T-helper 2 cell (primary cell): ENCODE results near the gene OR52E6.
A peak's percentile ranks its signal among the peaks of the same experiment; 100 is the strongest.

ENCODE experiments used
- DNase-seq, 5 experiments: peaks; one replicate each; pipeline versions ENCODE4 v3.0.0 to v3.0.0-alpha.2; 2012 to 2022
- total RNA-seq, 2 donors: gene quantifications; one replicate each; lab custom pipeline; 2026; lab: John Stamatoyannopoulos, UW

The OR52E6 gene
- total RNA-seq: 0 reads per million in 2 donors

DNA sequence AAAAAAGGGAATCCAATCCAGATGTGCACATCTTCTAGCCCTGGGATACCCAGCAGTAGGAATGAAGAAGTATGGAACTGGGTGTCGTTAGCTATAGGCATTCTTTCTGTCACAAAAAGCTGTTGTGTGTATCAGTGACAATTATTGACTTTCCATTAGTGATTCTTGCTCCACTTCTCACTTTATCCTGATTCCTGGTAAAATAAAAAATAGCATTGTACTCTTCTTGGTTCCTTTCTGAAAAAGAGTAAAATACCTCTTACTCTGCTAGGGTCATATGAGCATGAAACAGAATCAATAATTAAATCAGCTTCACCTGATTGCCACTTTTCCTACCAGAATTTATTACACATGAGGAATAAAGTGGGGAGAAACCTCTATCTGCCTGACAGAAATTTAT, at the start of gene OR52E6:
Gene OR52E6, minus strand, starts transcription at position 101 of the 400 bp plus-strand sequence. Its CDS starts 0 bp downstream, at position 101.
- DNase-seq: no peak

DNA sequence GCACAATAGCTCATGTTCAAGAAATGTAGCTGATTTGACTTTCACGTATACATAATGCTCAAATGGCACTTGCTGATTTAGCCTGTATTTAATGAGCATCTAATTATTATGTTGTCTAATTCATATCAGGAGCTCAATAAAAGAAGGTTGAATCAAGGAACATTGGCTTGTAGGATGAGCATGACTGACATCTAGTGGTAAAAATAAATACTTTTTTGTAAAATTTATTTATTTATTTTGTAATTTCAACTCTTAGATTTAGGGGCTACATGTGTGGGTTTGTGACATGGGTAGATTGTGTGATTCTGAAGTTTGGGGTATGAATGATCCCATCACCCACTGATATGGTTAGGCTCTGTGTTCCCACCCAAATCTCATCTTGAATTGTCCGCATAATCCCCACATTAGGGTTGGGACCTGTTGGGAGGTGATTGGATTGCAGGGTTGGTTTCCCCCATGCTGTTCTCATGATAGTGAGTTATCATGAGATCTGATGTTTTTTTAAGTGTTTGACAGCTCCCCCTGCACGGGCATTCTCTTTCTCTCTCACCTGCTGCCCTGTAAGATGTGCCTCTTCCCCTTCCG, 49.6 kb upstream of the OR52E6 start:
- peak in 1 of 5 experiments; percentile 3 for DNase-seq

DNA sequence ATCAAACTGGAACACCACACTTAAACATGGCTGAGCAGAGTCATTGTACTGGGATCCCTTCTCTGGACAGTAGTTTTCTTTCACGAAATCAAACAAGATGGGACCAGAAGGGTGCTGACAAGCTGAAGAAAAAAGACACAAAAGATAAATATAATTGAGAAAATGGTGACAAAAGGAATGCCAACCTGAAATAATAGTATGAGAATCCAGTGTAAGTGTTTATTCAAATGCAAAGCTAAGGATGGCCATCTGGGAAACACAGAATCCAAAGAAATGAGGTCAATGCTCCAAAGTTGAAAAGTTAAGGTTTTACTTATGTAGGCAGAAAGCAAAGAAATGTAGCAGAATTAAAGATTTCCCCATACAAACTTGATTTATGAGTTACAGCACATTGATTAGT, 46.0 kb upstream of the OR52E6 start:
- DNase-seq: no peak

DNA sequence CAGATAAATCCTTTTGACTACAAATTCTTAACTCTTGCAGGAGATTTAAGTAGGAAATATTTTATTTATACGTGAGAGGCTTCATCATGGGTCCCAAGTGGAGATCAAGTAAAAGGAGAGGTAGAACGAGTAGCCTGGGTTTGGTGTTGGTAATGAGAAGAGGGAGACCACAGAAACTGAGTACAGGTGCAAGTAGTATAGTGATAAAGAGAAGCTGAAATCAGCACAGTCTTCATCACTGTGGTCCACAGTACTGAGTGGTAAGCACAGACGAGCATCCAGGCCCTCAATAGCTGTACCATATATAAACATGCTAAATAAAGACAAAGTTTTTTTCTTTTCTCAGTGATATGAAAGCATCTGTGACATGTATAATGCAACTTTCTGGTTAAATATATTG, 45.5 kb upstream of the OR52E6 start:
- no peak for DNase-seq

DNA sequence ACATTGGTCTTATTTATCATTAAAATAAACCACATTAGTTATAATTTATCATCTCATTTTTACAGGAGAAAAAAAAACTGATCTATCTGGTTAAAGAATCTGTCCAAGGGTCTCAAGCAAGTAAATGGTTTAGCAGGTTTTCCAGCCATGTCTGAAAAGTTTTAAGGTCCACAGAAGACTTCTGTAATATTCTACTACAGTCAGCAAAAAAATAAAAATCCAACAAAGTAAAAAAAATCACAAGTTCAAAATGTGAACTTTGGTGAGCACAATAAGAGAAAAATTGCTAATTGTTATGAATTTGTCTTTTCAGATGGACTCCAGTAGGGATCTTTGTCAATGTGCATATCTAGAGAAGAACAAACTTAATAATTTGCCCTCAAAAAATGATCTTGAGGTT, 40.1 kb upstream of the OR52E6 start:
- no peak for DNase-seq

DNA sequence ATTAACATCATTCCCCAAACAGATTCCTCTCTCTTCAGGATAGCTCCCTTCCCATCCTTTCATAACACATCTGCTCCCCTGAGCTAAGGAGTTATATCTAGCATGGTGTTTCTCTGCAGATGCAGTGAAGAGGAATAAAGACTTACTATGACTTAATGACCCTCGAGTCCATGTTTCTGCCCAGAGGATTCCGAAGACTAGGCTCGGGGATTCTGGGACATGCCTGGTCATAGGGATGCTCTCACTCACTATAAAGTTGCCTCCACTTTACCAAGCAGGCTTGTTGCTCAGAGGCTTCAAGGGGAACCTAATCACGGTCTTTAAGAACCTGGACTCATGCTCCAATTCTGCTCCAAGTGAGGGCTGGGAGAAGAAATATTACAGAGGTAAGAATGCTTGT, 38.6 kb upstream of the OR52E6 start, which contains the start of gene OR52E4:
Gene OR52E4, plus strand, starts transcription at position 301 of the 400 bp plus-strand sequence. CDS start 3,664 bp downstream, outside the sequence.
- no peak for DNase-seq

DNA sequence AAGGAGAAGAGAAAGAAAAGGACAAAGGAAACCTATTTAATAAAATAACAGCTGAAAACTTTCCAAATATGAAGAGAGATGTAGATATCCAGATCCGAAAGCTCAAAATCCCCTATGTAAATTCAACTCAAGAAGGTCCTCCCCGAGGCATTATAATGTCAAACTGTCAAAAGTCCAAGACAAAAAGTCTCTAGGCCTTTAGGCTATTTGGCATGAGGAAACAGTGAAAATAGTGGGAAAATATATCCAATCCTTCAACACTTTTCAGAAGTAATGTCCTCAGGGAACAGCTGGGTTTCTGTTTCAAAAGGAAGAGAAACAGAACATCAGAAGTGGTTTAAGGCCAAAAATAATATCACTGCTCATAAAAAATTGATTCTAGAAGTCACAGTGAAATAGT, 36.9 kb upstream of the OR52E6 start:
- no peak for DNase-seq

DNA sequence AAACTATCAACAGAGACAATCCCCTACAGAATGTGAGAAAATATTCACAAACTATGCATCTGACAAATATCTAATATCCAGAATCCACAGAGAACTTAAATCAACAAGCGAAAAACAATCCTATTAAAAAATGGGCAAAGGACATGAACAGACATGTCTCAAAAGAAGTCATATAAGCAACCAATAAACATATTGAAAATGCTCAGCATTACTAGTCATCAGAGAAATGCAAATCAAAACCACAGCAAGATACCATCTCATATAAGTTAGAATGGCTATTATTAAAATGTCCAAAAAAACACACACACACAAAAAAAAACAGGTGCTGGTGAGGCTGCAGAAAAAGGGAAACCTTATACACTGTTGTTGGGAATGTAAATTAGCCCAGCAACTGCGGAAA, 24.1 kb upstream of the OR52E6 start:
- DNase-seq: no peak

DNA sequence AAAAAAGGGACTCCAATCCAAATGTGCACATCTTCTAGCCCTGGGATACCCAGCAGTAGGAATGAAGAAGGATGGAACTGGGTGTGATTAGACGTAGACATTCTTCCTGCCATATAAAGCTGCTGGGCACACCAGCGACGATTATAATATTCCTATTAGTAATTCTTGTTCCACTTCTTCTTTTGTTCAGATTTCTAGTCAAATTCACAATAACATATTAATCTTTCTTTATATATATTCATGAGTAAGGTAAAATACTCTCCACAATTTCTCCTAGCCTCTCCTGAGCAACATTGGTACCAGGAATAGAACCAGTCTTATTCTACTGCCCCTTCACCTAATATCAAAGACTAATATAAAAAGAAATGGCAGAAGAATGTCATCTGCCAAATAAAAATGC, 15.9 kb upstream of the OR52E6 start, which contains the start of gene OR52E8:
Gene OR52E8, minus strand, starts transcription at position 101 of the 400 bp plus-strand sequence. Its CDS starts 0 bp downstream, at position 101.
- DNase-seq: no peak

DNA sequence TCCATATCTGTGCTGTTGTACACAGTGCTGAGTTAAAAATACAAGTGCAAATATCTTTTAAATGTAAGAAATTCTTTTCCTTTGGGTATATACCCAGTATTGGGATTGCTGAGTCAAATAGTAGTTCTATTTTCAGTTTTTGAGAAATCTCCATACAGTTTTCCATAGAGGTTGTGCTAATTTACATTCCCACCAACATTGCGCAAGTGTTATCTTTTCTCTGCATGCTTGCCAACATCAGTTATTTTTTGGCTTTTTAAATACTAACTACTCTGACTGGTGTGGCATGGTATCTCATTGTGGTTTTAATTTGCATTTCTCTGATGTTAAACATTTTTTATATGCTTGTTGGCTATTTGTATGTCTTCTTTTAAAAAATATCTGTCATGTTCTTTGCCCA, 9.3 kb upstream of the OR52E6 start:
- DNase-seq: no peak

DNA sequence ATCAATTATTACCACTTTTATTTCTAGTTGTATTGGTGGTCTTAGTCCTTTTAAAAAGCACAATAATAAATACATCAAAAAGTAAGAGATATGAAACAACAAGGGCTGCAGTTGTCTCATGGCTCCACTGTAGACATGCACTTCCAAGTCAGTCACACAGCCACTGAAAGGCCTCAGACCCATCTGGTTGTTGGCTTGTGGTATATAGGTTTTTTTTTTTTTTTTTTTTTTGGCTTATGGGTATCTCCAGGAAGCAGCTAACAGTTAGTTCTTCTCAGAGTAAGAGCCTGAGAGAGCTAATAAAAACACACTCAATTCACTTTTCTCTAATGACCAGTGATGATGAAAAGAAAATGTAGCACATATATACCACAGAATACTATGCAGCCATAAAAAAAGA, 6.0 kb upstream of the OR52E6 start:
- DNase-seq: no peak

DNA sequence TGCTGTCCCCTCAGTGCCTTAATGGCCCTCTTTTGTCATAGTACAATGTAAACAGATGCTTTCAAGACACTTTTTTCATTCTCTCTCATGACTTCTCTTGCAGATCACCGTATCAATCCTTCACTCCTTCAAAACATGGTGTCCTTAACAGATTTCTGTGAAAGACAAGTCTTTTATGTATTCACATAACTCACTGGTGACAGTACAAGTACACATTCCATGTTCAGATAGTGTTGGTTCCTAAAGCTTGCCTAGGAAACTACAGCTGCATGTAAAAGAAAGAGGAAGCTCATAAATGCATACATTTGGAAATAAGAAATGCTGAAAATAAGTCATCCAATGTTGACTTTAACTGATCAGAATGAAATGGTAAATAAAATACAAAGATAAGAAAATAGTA, 5.0 kb upstream of the OR52E6 start:
- DNase-seq: no peak

DNA sequence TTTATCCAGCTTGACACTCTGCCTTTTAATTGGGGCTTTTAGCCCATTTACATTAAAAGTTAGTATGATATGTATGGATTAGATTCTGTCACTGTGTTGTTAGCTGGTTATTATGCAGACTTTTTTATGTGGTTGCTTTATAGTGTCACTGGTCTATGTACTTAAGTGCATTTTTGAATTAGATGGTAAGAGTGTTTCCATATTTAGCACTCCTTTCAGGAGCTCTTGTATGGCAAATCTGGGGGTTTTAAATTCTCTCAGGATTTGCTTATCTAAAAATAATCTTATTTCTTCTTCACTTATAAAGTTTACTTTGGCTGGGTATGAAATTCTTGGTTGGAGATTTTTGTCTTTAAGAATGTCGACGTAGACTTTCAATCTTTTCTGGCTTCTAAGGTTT, 4.0 kb downstream of the OR52E6 start:
- no peak for DNase-seq

DNA sequence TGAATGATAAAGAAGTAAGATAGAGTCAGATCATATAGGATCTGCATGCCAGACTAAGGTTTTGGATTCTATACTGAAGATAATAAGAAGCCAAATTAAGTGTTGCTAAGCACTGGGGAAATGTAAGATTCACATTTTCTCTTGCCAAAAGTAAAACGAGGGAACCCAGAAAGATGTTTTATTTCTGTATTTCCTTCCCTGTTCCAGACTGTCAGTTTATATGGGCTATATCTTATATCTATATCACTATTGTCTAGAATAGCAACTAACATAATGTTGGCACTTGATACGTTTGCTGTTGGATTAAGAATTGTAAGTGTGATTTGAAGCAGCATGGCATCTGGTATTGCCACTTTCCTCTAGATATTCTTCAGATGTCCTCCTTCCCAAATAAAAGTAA, 8.3 kb downstream of the OR52E6 start:
- no peak for DNase-seq

DNA sequence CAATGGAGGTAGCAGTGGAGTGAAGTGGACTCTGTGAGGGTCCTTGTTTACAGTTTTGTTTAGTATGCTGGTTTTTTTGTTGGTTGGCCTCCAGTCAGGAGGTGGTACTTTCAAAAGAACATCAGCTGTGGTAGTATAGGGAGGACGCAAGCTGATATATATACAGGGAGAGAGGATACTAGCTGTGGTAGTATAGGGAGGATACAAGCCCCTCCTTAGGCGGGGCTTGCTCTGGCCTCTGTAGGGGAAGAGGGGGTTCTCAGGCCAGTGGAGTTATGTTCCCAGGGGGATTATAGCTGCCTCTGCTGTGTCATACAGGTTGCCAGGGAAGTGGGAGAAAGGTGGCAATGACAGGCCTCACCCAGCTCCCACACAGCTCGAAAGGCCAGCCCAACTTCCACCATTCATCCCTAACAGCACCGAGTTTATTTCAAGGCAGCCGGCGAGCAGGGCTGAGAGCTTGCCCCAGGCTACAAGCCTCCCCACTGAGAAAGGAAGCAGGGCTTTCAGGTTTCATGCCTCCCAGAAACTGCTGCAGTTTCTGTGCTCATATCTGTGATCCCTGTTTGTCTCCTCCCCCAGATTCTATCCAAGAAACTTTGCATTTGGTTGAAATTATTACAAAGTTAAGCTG, 10.4 kb downstream of the OR52E6 start:
- DNase-seq: no peak

DNA sequence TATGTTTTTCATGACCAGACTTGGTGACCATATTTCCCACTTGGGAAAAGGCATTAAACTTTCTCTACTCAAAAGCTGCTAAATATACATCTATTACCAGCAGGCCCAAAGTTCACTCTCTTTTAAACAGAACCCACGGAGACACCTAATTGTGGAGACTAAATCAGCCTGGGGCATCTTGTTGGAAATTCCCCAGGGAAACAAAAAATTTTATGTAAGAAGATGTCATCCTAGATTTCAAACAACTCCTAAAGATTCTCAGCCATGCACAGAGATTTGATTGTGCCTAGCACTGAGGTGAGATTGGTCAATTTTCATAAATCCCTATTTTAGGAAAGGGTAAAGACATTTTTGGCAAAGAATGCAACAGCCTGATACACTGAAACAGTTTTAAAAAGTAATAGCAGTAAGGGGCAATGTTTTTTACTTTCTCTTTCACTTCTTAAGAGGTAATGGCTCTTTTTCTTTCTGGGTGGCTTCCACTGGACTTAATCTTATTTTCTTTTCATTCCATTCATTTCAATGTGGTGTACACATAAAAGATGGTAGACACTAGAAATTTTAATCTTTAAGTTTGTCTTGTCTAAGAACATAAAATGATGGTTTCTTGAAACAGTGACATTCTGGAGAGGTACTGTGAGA, 23.3 kb downstream of the OR52E6 start:
- DNase-seq: no peak

DNA sequence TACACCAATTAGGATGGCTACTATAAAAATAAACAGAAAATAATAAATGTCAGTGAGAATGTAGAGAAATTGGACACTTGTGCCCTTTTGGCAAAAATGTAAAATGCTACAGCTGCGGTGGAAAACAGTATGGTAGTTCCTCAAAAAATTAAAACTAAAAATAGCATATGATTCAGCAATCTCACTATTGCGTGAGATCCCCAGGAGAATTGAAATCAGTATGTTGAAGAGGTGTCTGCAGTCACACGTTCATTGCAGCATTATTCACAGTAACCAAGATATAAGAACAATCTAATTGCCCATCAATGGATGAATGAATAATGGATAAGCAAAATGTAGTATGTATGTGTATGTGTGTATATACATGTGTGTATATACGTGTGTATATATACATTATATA, 26.2 kb downstream of the OR52E6 start:
- no peak for DNase-seq

DNA sequence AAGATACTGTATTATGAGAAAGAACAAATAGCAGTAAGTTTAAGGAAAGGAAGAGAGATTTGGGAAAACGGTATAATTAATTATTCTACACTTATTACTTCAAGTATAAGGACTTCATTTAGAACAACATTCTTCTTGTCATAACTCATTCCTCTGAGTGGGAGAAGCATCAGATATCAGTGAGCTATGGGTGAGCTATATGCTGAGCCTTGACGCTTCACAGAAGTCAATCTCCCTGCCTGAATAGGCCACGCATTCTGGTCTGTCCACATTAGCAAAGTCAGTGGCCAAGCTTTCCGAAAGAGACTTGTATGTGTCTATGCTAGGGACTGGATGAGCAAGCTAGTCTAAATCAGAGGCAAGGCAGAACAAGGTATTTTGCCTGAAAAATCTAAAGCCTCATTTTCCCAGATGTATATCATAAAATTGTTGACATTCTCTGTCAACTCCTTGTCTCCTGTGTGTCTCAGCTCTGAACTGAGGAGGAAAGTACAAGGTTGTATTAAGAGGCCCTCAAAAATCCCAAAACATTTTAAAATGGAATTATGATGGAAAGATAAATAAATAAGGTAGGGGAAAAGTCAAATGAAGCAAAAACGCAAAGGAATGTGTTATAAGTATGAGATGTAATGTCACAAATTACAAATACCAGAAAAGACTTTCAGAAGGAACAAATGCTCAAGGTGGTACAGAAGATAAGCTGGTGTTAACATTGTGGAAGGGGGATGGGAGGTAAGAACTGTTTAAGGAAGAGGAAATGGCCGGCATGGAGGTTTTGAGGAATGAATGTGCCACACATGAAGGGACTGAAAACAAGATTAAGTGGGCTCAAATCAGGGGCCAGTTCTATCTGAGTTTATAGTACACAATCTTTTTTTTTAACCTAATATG, 31.5 kb downstream of the OR52E6 start:
- DNase-seq: no peak

DNA sequence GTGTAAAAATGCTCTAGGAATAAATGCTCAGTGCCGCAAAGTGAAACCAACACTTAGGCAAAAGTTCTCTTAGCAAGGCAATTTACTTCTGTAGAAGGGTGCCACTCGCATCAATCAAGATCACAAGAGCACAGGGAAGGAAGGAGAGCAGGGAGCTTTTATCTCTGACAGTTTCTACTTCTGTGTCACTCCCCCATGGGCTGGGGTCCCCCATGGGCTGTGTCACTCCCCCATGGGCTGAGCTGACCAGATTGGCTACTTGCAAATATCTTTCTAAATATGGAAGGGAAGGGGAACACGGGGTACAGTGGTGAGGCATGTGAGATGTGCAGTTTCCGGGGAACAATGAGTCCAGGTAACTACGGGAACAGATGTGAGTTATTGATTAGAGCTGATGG, 32.6 kb downstream of the OR52E6 start:
- peak in 1 of 5 experiments; percentile 10 for DNase-seq

DNA sequence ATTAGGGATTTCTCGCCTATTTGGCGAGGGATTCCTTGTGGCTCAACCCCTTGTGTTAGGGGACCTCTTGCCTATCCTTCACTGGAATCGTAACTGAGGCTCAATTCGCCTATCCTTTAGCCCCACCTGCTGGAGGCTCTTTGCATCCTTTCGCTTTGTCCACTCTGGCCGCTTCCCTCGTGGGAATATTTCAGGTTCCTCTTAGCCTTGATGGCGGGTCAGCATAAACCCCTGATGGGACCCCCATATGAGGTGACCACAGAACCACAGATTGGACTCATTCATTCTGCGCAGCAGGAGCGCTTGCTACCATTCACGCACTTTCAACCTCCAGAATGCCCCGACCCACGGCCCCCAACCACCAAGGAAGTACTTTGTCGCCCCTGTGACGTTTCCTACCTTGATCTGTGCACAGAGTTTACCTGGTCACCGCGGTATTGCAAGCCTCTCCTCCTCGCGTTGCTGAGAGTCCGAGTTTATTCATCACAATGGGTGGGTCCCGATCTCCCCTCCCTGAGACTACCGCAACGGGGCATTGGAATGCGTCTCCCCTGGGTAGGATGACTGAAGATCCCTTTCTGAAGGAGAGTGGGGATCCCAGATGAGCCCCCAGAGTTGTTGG, 33.1 kb downstream of the OR52E6 start, which contains the start of gene OR52N2:
Gene OR52N2, plus strand, starts transcription at position 425 of the 622 bp plus-strand sequence. CDS start 11,412 bp downstream, outside the sequence.
- peak; percentile 40 to 61 (median 48) for DNase-seq

DNA sequence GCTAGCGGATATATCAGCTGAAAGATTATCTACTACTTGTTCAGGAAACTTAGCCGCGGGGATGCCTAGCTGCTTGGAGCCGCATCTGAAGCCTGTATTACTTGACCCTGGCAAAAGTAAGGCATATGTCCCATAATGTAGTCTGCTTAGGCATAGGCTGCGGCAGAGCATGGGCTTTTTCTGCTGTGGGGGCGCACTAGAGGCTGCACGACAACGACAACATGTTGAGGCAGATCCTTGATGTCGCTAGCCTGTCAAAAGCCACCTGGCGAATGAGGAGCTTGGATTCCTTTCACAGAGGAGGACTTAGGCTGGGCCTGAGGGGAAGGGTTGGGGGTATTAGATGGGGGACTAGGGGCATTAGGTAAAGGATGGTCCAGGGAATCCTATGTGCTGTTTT, 34.1 kb downstream of the OR52E6 start:
- no peak for DNase-seq

DNA sequence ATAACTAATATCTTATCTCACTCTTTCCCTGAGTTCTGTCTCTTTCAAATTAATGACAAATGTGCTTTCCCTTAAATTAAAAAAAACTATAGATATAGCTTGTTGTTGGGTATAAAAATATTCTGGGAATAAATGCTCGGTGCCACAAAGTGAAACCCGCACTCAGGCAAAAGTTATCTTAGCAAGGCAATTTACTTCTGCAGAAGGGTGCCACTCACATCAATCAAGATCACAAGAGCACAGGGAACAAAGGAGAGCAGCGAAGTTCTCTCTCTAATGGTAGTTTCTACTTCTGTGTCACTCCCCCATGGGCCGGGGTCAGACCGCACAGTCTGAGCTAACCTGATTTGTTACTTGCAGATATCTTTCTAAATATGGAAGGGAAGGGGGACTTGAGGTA, 37.7 kb downstream of the OR52E6 start:
- DNase-seq: no peak
